ENCODE measurements around the gene ELP6. TPM values are rescaled to one million over a fixed set of nuclear protein-coding genes. Genes with fewer than 3 reads are reported as not detected.

ELP6 gene
- total and polyA plus RNA-seq, 2 experiments from 2014 or later = 33.7 to 41.6 TPM

GRCh38 chr3:47455806-47456452, 57.6 kb downstream of the ELP6 start (continued):
- no peak for TF ChIP-seq ZNF114 (CRISPR knock-in tag; IDR thresholded peaks at IDR 0.05)
- no peak for TF ChIP-seq STAT1 (IDR thresholded peaks at IDR 0.05; ENCODE audit: unreplicated experiment)
- TF ChIP-seq REST (IDR thresholded peaks at IDR 0.05; ENCODE audit: unreplicated experiment) = no peak
- no peak for TF ChIP-seq CREB1 (CRISPR knock-in tag; IDR thresholded peaks at IDR 0.05; ENCODE audit: low read depth)

- Histone ChIP-seq H4K20me1 (replicated peaks; ENCODE audit: insufficient read depth) (peaks cover 21% of the 10 kb centered on the region), H3K4me1 (ENCODE audit: insufficient read depth) (no peaks in the 10 kb centered on the region; the same call in 1 of the 2 replicates), H3K36me3 (ENCODE audit: insufficient read depth) (no peaks in the 10 kb centered on the region), H3K27me3 (ENCODE audit: insufficient read depth) (no peaks in the 10 kb centered on the region), H3K4me2 (no peak overlapping the region), H3F3A (replicated peaks; ENCODE audit: low read depth) (no peaks in the 10 kb centered on the region; the same call in 1 of the 2 replicates), H3K79me2 (replicated peaks; ENCODE audit: insufficient read depth) (peaks cover 83% of the 10 kb centered on the region), H3K27ac (ENCODE audit: low read depth) (no peak overlapping the region), H3K4me3 (no peak overlapping the region), H2AFZ (no peak overlapping the region), H3K9me2 (ENCODE audit: insufficient read depth) (no peaks in the 10 kb centered on the region)
- TF ChIP-seq EZH2 (IDR thresholded peaks at IDR 0.05; ENCODE audit: low read depth, unreplicated experiment) (no peak), STAT1 (IDR thresholded peaks at IDR 0.05; ENCODE audit: unreplicated experiment) (no peak), NANOG (IDR thresholded peaks at IDR 0.05; ENCODE audit: borderline replicate concordance) (no peak)
- ATAC-seq (no peak), DNase-seq (ENCODE audit: low spot score) (no peak)
- Mint-ChIP-seq H3K4me3 (no peak overlapping the region), H3K9me3 (0 out of 3 replicates have a peak, but pooled peaks cover 5% of the 10 kb centered on the region), H3K4me1 (no peaks in the 10 kb centered on the region), H3K27me3 (ENCODE audit: insufficient read depth, low read depth, poor library complexity) (no peaks in the 10 kb centered on the region), H3K27ac (no peak overlapping the region), H3K36me3 (ENCODE audit: low read depth) (peaks cover 10% of the 10 kb centered on the region; the same call in 2 of the 3 replicates)
Observed at GRCh38 chr3:47452453-47453215, 60.9 kb downstream of the ELP6 start.

Small RNA genes lying within 50 kb of the gene (small RNA-seq; reads per million reads assigned to genes)
- gene AC099778.2 (ENCODE audit: low replicate concordance) = not detected
- not detected for gene RN7SL870P (ENCODE audit: low replicate concordance)

Other genes with a start within 250 kb of the ELP6 start
- 4.1 and 14.0 TPM in 2 replicates for gene KIF9, start 230.9 kb downstream of the ELP6 start, total RNA-seq (2014; rRNA removed; shearing (Covaris generic))
- 10.3 and 12.6 TPM in 2 replicates for gene KIF9, start 230.9 kb downstream of the ELP6 start, polyA plus RNA-seq (2016; fragmentation: Nextera tagmentation; extraction: Ambion mirVana)
- 16.8 and 18.1 TPM in 2 replicates for gene KLHL18, start 230.8 kb downstream of the ELP6 start, total RNA-seq (2014; rRNA removed; shearing (Covaris generic))
- gene KLHL18, start 230.8 kb downstream of the ELP6 start, polyA plus RNA-seq (2016; fragmentation: Nextera tagmentation; extraction: Ambion mirVana) = 11.3 and 13.9 TPM in 2 replicates
- gene PTPN23, start 132.7 kb downstream of the ELP6 start, total RNA-seq (2014; rRNA removed; shearing (Covaris generic)) = 33.9 and 48.8 TPM in 2 replicates
- gene PTPN23, start 132.7 kb downstream of the ELP6 start, polyA plus RNA-seq (2016; fragmentation: Nextera tagmentation; extraction: Ambion mirVana) = 14.3 and 16.1 TPM in 2 replicates
- 122 and 141 TPM in 2 replicates for gene SCAP, start 37.8 kb downstream of the ELP6 start, total RNA-seq (2014; rRNA removed; shearing (Covaris generic))
- 30.7 and 35.5 TPM in 2 replicates for gene SCAP, start 37.8 kb downstream of the ELP6 start, polyA plus RNA-seq (2016; fragmentation: Nextera tagmentation; extraction: Ambion mirVana)
- gene CSPG5, start 65.2 kb upstream of the ELP6 start, total RNA-seq (2014; rRNA removed; shearing (Covaris generic)) = 3.4 and 4.3 TPM in 2 replicates
- 0.86 and 1.3 TPM in 2 replicates for gene CSPG5, start 65.2 kb upstream of the ELP6 start, polyA plus RNA-seq (2016; fragmentation: Nextera tagmentation; extraction: Ambion mirVana)

Data from GM23338 (cell line).